HG03432 (cell line): ENCODE data around the gene INPP5A.
A peak's percentile ranks its signal among the peaks of the same experiment; 100 is the strongest.
"Not testable (repeated sequence)": the region's sequence is repeated elsewhere in the genome, so short reads cannot be mapped to it uniquely, and the experiment has no call there.

Source experiments
- ATAC-seq: cut with Tn5 transposase; IDR thresholded peaks from one replicate; pipeline ENCODE4 v1.9.1; 2021; ENCODE audit warnings: mild to moderate bottlenecking, moderate library complexity; ENCODE audit not compliant: unreplicated experiment

INPP5A gene

GRCh38 chr10:132546567-132547420, 9.2 kb downstream of the INPP5A start:
- no peak for ATAC-seq

GRCh38 chr10:132547421-132547861, 9.9 kb downstream of the INPP5A start:
- ATAC-seq, result no peak

GRCh38 chr10:132548106-132548823, 10.7 kb downstream of the INPP5A start:
- ATAC-seq, result no peak

- no peak for ATAC-seq
Measured at GRCh38 chr10:132548869-132549268, 11.3 kb downstream of the INPP5A start.

- no peak for ATAC-seq
Measured at GRCh38 chr10:132549371-132549770, 11.8 kb downstream of the INPP5A start.

GRCh38 chr10:132550366-132551092, 12.9 kb downstream of the INPP5A start:
- no peak for ATAC-seq

GRCh38 chr10:132551093-132551807, 13.7 kb downstream of the INPP5A start:
- peak; percentile 70 for ATAC-seq

- peak; percentile 17 for ATAC-seq
Measured at GRCh38 chr10:132551808-132552130, 14.2 kb downstream of the INPP5A start.

GRCh38 chr10:132552635-132553034, 15.0 kb downstream of the INPP5A start:
- ATAC-seq, result not testable (repeated sequence)

- not testable (repeated sequence) for ATAC-seq
Measured at GRCh38 chr10:132553568-132553967, 16.0 kb downstream of the INPP5A start.

GRCh38 chr10:132554053-132554990, 16.7 kb downstream of the INPP5A start:
- ATAC-seq, result no peak

GRCh38 chr10:132554991-132555647, 17.5 kb downstream of the INPP5A start:
- no peak for ATAC-seq

GRCh38 chr10:132555648-132556575, 18.3 kb downstream of the INPP5A start:
- no peak for ATAC-seq

- ATAC-seq, result no peak
Measured at GRCh38 chr10:132556994-132557441, 19.4 kb downstream of the INPP5A start.

- no peak for ATAC-seq
Measured at GRCh38 chr10:132557696-132558515, 20.3 kb downstream of the INPP5A start.

- ATAC-seq, result no peak
Measured at GRCh38 chr10:132558516-132559413, 21.2 kb downstream of the INPP5A start.
